GM18951 (cell line): ENCODE data around the gene UBE2G1.
"Not testable (repeated sequence)": the region's sequence is repeated elsewhere in the genome, so short reads cannot be mapped to it uniquely, and the experiment has no call there.

Experiments
- POLR2A ChIP-seq: IDR thresholded peaks from 4 replicates; pipeline ENCODE4 v1.6.1; 2011; ENCODE audit warnings: mild to moderate bottlenecking; ENCODE audit not compliant: insufficient read length, insufficient read depth; ENCODE audit errors: extremely low read depth
- in situ Hi-C: fragments of 300-500 bp; cut with MboI; formaldehyde crosslinking; loops from one replicate; pipeline ENCODE4 v1.12.0; 2022; ENCODE audit warnings: low sequenced_read_pairs, mixed read lengths, inconsistent platforms; ENCODE audit not compliant: unreplicated experiment

UBE2G1 gene

DNA sequence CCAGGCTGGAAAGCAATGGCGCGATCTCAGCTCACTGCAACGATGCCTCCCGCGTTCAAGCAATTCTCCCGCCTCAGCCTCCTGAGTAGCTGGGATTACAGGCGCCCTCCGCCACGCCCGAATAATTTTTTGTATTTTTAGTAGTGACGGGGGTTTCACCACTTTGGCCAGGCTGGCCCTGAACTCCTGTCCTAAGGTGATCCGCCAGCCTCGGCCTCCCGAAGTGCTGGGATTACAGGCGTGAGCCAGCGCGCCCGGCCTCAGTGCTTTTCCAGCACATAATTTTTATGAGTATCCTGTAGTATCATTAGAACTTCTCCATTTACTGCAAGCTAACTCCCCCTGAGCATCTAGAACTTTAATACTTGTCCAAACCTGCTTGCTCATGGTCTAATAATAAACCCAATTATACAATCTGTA is 1.8 kb downstream of the UBE2G1 start:
- TF ChIP-seq POLR2A, result no peak
- in situ Hi-C loops, result no loop called here

DNA sequence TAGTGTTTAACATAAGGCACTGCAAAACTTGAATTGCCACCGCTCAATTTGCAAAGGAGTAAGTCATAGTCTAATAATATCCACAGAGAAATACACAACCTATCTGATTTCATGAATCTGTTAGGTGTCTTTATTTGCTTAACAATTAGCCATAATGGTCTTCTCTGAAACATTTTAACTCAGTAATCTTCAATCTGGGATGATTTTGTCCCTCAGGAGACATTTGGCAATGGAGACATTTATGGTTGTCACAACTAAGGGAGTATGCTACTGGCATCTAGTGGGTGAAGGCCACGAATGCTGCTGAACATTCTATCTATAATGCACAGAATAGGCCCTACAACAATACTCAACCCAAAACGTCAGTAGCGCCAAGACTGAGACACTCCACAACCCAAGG is 4.3 kb downstream of the UBE2G1 start:
- TF ChIP-seq POLR2A, result no peak
- in situ Hi-C loops, result no loop called here

DNA sequence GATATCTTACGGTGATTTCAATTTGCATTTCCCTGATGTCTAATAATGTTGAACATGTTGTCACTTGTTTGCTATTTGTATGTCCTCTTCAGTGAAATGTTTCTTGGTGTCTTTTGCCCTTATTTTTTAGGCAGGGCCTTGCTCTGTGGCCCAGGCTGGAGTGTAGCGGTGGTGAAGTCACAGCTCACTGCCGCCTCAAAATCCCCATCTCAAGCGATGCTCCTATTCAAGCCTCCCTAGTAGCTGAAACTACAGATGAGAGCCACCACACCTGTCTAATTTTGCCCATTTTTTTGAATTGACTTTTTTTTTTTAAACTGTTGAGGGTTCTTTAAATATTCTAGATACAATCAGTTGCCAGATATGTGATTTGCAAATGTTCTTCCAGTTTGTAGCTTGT is 8.3 kb downstream of the UBE2G1 start:
- in situ Hi-C loops, result no loop called here
- no peak for TF ChIP-seq POLR2A

DNA sequence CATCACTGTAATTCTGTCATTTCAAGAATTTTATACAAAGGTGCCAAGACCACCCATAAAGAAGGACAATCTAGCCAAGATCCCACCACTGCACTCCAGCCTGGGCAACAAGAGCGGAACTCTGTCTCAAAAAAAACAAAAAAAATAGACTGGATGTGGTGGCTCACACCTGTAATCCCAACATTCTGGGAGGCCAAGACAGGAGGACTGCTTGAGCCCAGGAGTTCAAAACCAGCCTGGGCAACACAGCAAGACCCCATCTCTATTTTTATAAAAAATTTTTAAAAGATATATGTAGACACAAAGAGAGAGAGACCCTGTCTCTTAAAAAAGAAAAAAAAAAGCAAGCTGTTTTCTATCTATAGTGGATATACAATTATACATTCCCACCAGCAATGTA is 8.8 kb downstream of the UBE2G1 start:
- in situ Hi-C loops, result no loop called here
- TF ChIP-seq POLR2A, result no peak

DNA sequence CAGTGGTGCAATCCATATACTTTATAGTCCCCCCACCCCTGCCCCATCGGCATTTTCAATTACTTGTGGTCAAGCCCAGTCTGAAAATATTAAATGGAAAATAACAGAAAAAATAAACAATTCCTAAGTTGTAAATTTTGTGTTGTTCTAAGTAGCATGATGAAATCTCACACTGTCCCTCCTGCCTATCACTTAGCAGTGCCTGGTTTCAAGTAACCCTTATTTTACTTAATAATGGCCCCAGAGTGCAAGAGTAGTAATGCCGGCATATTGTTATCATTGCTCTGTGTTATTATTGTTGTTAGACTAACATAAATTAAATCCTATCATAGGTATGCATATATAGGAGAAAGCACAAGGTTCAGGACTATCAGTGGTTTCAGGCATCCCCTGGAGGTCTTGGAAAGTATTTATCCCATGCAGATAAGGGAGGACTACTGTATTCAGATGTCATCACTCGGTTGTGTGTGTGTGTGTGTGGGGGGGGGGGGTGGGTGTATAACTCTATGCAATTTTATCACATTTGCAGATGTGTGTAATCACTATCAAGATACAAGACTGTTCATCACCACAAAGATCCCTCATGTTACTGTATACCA is 9.3 kb downstream of the UBE2G1 start:
- in situ Hi-C loops, result no loop called here
- no peak for TF ChIP-seq POLR2A

DNA sequence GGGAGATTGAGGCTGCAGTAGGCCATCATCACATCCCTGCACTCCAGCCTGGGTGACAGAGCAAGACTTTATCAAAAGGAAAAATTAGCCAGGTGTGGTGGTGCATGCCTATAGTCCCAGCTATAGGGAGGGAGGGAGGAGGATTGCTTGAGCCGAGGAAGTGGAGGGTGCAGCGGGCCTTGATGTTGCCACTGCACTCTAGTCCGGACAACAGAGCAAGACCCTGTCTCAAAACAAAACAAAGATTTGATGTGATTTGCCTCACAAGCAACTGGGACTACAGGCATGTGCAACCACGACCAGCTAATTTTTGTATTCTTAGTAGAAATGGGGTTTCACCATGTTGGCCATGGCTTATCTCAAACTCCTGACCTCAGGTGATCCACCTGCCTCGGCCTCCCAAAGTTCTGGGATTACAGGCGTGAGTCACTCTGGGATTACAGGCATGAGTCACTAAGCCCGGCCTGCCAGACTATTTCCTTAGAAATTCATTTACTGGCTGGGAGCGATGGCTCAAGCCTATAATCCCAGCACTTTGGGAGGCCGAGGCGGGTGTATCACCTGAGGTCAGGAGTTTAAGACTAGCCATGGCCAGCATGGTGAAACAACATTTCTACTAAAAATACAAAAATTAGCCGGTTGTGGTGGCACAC is 11.5 kb downstream of the UBE2G1 start:
- in situ Hi-C loops, result no loop called here
- no peak for TF ChIP-seq POLR2A

DNA sequence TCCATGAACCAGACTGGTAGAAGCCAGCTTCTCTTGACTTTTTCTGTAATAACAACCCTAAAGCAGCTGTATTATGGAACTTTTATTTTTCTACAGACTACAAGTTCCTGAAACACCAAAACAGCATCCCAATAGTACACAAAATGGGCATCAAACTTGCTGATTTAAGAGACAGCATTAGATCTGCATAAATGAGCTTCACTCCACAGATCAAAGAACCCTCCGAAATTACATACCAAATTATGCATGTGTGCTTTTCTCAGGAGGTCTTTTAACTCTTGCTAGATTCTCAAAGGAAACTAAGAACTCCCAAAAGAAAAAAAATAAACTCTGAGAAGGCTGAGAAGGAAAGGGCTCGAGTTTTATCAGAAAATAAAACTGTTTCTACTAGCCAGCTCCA is 12.3 kb downstream of the UBE2G1 start:
- no peak for TF ChIP-seq POLR2A
- in situ Hi-C loops, result no loop called here

DNA sequence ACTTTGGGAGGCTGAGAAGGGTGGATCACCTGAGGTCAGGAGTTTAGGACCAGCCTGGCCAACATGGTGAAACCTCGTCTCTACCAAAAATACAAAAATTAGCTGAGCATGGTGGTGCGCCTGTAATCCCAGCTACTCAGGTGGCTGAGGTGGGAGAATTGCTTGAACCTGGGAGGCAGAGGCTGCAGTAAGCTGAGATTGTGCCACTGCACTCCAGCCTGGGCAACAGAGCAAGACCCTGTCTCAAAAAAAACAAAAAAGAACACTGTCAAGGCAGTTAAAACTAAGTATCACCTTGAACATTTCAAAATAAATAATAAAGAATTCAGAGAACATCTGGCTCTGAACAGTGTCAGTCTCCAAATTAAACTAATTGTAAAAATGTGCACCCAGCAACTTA is 16.3 kb downstream of the UBE2G1 start:
- in situ Hi-C loops, result not testable (repeated sequence)

DNA sequence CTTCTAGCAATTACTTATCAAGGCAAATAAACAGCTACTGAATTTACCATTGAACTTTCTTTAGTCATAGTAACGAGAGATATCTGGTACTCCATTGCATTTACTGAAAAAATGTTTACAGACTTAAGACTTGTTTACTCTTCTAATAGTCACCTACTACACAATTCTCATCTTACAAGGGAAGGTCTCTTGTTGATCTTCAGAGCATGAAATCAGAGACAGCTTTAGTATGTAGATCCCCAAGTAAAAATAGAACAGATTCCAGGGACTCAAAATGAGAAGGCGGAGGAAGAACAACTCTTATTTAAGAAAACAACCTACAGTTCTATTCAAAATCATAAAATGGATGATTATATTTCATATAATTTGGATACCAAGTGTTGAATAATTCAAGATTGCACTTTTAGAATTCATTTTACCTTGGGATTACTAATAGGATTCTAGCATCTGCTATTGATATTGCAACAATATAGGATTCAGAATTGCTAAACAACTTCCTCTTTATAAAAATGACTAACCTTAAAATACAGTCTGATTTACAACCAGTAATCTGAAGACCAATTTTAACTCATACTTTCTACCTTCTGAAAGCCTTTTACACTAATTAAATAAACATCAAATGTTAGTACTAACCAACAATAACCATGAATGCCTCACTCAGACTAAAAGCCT is 20.8 kb downstream of the UBE2G1 start:
- in situ Hi-C loops, result no loop called here
- TF ChIP-seq POLR2A, result no peak

DNA sequence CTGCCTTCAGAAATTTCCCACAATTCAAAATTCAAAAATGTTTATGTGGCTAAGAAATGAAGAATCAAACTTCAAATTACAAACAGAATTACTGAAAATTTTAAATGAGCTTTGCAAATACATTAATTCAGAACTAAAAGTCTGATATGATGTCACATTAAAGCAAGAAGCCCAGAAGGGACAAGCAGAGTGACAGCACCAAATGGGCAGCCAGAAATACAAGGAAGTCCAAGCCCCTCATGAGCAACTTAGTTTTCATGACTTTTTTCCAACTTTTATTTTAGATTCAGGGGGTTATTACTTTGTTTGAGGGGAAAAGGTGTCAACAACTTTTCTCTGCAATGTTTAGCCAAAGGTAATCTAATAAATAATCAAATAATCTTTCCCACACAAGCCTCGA is 21.5 kb downstream of the UBE2G1 start:
- in situ Hi-C loops, result no loop called here
- no peak for TF ChIP-seq POLR2A

DNA sequence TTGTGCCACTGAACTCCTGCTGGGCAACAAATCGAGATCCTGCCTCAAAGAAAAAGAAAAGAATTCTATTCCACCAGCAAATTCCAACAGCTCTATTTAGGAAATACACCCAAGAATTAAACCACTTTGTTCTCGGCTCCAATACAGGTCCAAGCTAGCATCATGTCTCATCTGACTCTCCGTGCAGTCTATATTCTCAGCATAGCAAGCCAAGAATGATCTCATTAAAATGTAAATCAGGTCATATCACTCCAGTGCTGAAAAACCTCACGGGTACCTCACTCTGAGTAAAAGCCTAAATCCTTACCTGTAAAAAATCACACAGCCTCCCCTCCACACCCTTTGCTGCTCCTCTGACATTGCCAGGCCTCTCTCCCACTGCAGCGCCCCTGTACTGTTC is 23.9 kb downstream of the UBE2G1 start:
- no peak for TF ChIP-seq POLR2A
- in situ Hi-C loops, result no loop called here

DNA sequence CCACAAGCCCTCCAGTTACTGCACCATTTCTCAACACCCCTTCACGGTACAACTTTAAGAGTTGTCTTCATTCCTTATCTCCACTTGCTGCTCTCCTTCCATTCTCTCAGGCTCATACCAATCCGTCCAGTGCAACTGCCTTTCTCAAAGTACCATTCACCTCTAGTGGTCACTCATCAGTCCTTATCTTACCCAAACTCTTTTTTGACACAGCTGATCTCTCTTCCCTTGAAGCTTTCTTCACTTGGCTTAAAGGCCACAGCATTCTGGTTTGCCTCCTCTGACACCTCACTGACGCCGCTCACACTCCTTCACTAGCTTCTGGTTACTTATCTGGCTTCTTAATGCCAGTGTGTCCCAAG is 24.9 kb downstream of the UBE2G1 start:
- TF ChIP-seq POLR2A, result no peak
- in situ Hi-C loops, result no loop called here

DNA sequence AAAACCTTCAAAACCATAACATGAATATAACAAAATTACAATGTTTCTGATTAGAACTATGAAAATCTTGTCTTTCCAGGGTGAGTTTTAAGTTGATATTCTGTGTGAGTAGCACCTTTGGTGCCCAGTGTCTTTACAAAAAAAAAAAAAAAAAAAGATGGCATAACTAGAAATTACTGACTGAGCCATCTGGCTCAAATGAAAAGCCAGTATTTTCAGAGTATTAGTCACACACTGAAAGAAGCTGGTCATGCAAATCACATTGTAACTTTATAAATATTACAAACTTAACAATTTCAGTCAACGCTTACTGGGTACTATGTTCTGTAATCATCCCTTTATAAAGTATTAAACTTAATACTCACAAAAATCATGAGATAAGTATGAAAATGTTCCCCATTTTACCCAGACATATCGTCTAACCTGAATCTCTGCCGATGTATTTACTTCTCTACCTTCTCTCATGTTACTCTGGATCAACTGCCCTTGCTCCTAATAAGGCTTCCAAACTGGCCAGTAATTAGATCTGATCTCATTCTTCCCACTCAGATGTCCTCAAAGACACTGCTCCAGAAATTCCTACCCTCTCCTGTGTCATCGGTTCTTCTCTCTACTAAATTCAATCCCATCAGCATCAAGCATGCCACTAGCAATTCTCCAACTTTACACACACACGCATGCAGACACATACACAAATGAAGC is 25.4 kb downstream of the UBE2G1 start:
- in situ Hi-C loops, result no loop called here
- no peak for TF ChIP-seq POLR2A
